Peyer's patch (tissue), 4 donors: ENCODE results near the gene CTNNA2. TPM values are rescaled to one million over a fixed set of nuclear protein-coding genes. Genes with fewer than 3 reads are reported as not detected.

Source experiments
- DNase-seq, 3 donors: peaks; one replicate each; pipeline ENCODE4 v3.0.0-alpha.2; 2017 to 2019
- H3K27ac ChIP-seq, 4 donors: fragments of 200-600 bp; sonication (generic); one replicate each; pipeline ENCODE4 v1.5.1; 2016 to 2019
- H3K27me3 ChIP-seq, 2 donors: fragments of 200-600 bp; sonication (generic); one replicate each; pipeline ENCODE4 v1.5.1; 2019
- H3K36me3 ChIP-seq, 3 donors: fragments of 200-600 bp; sonication (generic); one replicate each; pipeline ENCODE4 v1.5.1; 2016 to 2019
- H3K4me1 ChIP-seq, 4 donors: fragments of 200-600 bp; sonication (generic); one replicate each; pipeline ENCODE4 v1.5.1; 2016 to 2019
- H3K4me3 ChIP-seq, 4 donors: fragments of 200-600 bp; sonication (generic); 1 replicate in 3 of 4; 2 replicates in 1 of 4; pipeline ENCODE4 v1.5.1; 2016 to 2019; ENCODE audit warnings: mild to moderate bottlenecking in 1 of 4
- H3K9me3 ChIP-seq, 4 donors: fragments of 200-600 bp; sonication (generic); one replicate each; pipeline ENCODE4 v1.5.1; 2016 to 2019; ENCODE audit warnings: mild to moderate bottlenecking in 1 of 4
- POLR2A ChIP-seq, 2 donors: fragments of 450-650 bp; IDR thresholded peaks; one replicate each; pipeline ENCODE4 v1.5.1; 2017; ENCODE audit warnings: antibody characterized with exemption in 2 of 2, mild to moderate bottlenecking in 2 of 2, moderate library complexity in 2 of 2
- total RNA-seq, 4 donors: library from RNA; depleted of rRNA; stranded (reverse); fragments of >200 nt; gene quantifications; one replicate each; pipeline ENCODE4 v1.1.0, GENCODE V29; 2016
- TF ChIP-seq, protein P1 (sequence below), 6 experiments: fragments of 450-650 bp in 4 of 6; fragments of 200-600 bp in 2 of 6; sonication (generic) in 1 of 6; IDR thresholded peaks; one replicate each; pipeline ENCODE4 v1.5.1; 2017 to 2019; ENCODE audit warnings: antibody characterized with exemption in 6 of 6, mild to moderate bottlenecking in 3 of 6, moderate library complexity in 1 of 6

CTNNA2 gene
- total RNA-seq, 4 donors from 2014 or later = 0.67 to 5.3 (median 0.88) TPM; not detected in 1

DNA sequence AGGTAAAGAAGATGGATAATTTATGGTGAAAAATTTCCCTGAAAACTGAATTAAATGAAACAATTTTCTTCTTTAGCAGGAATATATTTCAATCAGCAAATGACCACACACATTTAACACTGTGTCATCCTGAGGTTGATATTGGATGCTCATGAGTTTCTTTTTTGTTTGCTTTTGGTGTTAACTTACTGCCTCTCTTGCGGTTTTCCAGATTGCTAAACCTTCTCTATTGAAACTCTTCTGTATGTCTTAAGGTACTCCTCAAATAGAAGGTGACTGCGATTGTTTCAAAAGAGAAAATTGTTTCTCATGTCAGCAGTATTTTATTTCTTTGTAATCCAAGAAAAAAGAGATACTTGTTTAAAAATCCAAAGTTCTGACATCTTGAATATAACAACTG, 692.6 kb downstream of the CTNNA2 start:
- Histone ChIP-seq H3K27me3 (no peaks in the 10 kb centered on the region), H3K4me1 (no peaks in the 10 kb centered on the region), H3K36me3 (no peaks in the 10 kb centered on the region), H3K4me3 (no peak overlapping the region), H3K9me3 (no peaks in the 10 kb centered on the region), H3K27ac (no peak overlapping the region)
- TF ChIP-seq, protein P1, sequence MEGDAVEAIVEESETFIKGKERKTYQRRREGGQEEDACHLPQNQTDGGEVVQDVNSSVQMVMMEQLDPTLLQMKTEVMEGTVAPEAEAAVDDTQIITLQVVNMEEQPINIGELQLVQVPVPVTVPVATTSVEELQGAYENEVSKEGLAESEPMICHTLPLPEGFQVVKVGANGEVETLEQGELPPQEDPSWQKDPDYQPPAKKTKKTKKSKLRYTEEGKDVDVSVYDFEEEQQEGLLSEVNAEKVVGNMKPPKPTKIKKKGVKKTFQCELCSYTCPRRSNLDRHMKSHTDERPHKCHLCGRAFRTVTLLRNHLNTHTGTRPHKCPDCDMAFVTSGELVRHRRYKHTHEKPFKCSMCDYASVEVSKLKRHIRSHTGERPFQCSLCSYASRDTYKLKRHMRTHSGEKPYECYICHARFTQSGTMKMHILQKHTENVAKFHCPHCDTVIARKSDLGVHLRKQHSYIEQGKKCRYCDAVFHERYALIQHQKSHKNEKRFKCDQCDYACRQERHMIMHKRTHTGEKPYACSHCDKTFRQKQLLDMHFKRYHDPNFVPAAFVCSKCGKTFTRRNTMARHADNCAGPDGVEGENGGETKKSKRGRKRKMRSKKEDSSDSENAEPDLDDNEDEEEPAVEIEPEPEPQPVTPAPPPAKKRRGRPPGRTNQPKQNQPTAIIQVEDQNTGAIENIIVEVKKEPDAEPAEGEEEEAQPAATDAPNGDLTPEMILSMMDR (IDR thresholded peaks at IDR 0.05) = no peak
- no peak for TF ChIP-seq POLR2A (IDR thresholded peaks at IDR 0.05)
- no peak for DNase-seq

DNA sequence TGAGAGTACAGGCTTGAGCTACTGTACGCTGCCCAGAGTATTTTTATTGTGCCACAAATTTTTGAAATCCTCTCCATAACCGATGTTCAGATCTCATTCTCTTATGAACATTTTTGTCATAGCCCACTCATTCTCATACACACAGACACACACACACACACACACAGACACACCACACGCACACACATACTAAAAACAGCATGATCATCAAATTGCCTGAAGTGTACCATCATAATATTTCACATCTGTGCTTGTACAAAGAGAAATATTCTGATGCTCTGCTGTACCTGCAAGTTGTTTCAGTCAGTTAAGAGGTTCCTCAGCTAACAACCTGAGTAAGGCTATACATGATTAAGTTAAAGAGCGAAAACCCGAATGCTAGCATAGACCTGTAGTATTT, 696.6 kb downstream of the CTNNA2 start:
- Histone ChIP-seq H3K27ac (no peak overlapping the region), H3K27me3 (no peaks in the 10 kb centered on the region)
- no peak for TF ChIP-seq POLR2A (IDR thresholded peaks at IDR 0.05)

DNA sequence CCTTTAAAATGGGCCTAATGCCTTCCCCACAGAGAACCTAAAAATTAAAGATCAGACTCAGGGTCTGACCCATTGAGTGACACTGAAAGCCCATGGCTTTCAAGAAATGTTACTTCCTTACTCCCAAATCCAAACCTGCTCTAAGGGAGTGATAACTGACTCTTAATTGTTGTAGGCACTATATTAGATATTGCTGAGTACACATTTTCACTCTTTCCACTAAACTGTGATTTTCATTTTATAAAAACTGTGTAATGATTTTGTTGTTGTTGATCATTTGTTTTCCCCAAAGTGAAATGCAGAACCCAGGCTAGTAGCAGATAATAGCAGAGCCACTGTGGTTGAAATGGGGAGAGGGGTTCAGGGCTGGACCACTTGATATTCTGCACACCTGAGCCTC, 704.6 kb downstream of the CTNNA2 start:
- no peak overlapping the region for H3K4me3 ChIP-seq
- H3K27ac ChIP-seq = no peak overlapping the region
- H3K4me1 ChIP-seq = no peaks in the 10 kb centered on the region
- H3K36me3 ChIP-seq = no peaks in the 10 kb centered on the region
- DNase-seq = no peak
- H3K9me3 ChIP-seq = no peaks in the 10 kb centered on the region
- TF ChIP-seq, protein P1 (IDR thresholded peaks at IDR 0.05) = no peak
- TF ChIP-seq POLR2A (IDR thresholded peaks at IDR 0.05) = no peak
- no peaks in the 10 kb centered on the region for H3K27me3 ChIP-seq

More for the DNA sequence above, 696.6 kb downstream of the CTNNA2 start:
- Histone ChIP-seq H3K4me3 (no peak overlapping the region), H3K9me3 (no peaks in the 10 kb centered on the region), H3K36me3 (no peaks in the 10 kb centered on the region), H3K4me1 (no peaks in the 10 kb centered on the region)
- DNase-seq = no peak

DNA sequence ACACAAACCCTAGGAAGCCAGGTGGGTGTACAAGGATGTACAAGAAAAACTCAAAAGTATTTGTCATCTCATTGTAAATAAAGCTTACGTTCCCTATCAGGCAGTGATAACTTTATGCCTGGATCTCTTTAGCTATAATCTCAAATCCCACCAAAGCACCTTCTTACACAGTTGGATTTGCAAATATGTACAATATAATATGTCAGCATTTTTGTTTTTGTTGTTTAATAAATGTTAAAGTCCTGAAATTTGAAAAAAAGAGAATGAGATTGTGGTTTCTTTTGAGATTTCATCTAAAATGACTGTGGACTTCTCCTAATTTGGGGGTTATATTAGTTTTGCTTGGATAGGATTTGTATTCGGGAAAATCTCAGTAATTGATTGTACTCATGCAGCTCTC, 709.8 kb downstream of the CTNNA2 start:
- no peak for DNase-seq
- Histone ChIP-seq H3K27me3 (no peaks in the 10 kb centered on the region), H3K9me3 (no peaks in the 10 kb centered on the region), H3K4me3 (no peak overlapping the region), H3K36me3 (no peaks in the 10 kb centered on the region), H3K4me1 (no peaks in the 10 kb centered on the region), H3K27ac (no peak overlapping the region)
- TF ChIP-seq, protein P1 (IDR thresholded peaks at IDR 0.05) = no peak
- no peak for TF ChIP-seq POLR2A (IDR thresholded peaks at IDR 0.05)

DNA sequence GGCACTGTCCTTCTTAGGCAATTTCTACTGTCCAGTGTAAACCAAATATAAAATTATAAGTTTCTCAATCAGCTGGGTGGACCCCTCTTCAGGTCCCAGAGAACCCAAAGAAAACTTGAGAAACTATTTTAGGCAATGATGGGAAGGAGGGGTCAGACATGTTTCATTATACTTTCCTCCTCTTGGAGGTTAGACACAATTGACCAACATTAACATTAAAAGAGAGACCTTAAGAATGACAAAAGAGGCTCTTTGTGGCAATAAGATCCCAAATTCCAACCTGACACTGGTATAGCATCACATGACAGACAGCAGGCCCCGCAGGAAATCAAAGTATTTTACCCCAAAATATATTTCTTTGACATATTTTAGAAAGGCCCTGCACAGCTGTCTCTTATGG, 718.6 kb downstream of the CTNNA2 start:
- no peaks in the 10 kb centered on the region for H3K4me1 ChIP-seq
- no peak overlapping the region for H3K4me3 ChIP-seq
- no peaks in the 10 kb centered on the region for H3K27me3 ChIP-seq
- DNase-seq = no peak
- H3K9me3 ChIP-seq = no peaks in the 10 kb centered on the region
- H3K36me3 ChIP-seq = no peaks in the 10 kb centered on the region
- TF ChIP-seq, protein P1 (IDR thresholded peaks at IDR 0.05) = no peak
- TF ChIP-seq POLR2A (IDR thresholded peaks at IDR 0.05) = no peak
- no peak overlapping the region for H3K27ac ChIP-seq

DNA sequence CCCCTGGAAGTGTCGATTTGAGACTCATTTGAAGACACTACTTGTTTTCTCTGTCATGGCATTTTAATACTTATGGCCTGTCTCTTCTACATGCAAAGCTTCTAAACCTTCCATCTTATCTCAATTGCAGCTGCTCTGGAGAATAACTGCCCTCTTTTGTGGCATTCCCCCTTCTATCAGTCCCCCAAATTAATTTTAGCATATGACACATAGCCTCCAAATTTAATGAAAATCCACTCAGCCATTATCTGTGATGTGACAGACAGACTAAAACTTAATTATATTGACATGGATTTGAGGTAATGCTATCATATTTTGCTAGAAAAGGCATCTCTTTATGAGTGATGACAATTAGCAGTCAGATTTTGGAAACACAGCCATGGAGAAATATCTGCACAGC, 720.5 kb downstream of the CTNNA2 start:
- Histone ChIP-seq H3K27ac (no peak overlapping the region), H3K9me3 (no peaks in the 10 kb centered on the region), H3K36me3 (no peaks in the 10 kb centered on the region), H3K27me3 (no peaks in the 10 kb centered on the region), H3K4me1 (no peaks in the 10 kb centered on the region), H3K4me3 (no peak overlapping the region)
- no peak for DNase-seq
- no peak for TF ChIP-seq POLR2A (IDR thresholded peaks at IDR 0.05)
- TF ChIP-seq, protein P1 (IDR thresholded peaks at IDR 0.05) = no peak
